Thymus (tissue), 11 donors: ENCODE data around the gene MPEG1. TPM values are rescaled to one million over a fixed set of nuclear protein-coding genes. Genes with fewer than 3 reads are reported as not detected.

Experiments used
- DNase-seq, 9 donors: peaks; one replicate each; pipeline ENCODE4 v3.0.0-alpha.2; 2013; ENCODE audit warnings: low spot score in 9 of 9, low read depth in 6 of 9, missing footprints in 1 of 9
- H3K27ac ChIP-seq, 2 donors: one replicate each; pipeline ENCODE4 v1.5.1; 2013; ENCODE audit warnings: control low read depth in 1 of 2, low read depth in 1 of 2, low read length in 1 of 2, mild to moderate bottlenecking in 1 of 2, moderate library complexity in 1 of 2
- H3K27me3 ChIP-seq, 2 donors: one replicate each; pipeline ENCODE4 v1.5.1; 2013; ENCODE audit warnings: low read length in 1 of 2; ENCODE audit not compliant: control insufficient read depth in 2 of 2, insufficient read depth in 1 of 2
- H3K36me3 ChIP-seq, 2 donors: one replicate each; pipeline ENCODE4 v1.5.1; 2013; ENCODE audit warnings: low read length in 1 of 2, mild to moderate bottlenecking in 1 of 2, moderate library complexity in 1 of 2; ENCODE audit not compliant: control insufficient read depth in 2 of 2, insufficient read depth in 2 of 2
- H3K4me1 ChIP-seq, 2 donors: one replicate each; pipeline ENCODE4 v1.5.1; 2013; ENCODE audit warnings: low read length in 2 of 2; ENCODE audit not compliant: control insufficient read depth in 2 of 2, insufficient read depth in 2 of 2
- H3K4me3 ChIP-seq, 2 donors: one replicate each; pipeline ENCODE4 v1.5.1; 2013; ENCODE audit warnings: low read length in 2 of 2, control low read depth in 1 of 2, mild to moderate bottlenecking in 1 of 2
- H3K9me3 ChIP-seq, 2 donors: one replicate each; pipeline ENCODE4 v1.5.1; 2013; ENCODE audit warnings: low read length in 1 of 2, mild to moderate bottlenecking in 1 of 2; ENCODE audit not compliant: control insufficient read depth in 2 of 2, insufficient read depth in 1 of 2
- WGBS: extraction: QIAGEN DNeasy Blood & Tissue Kit; methylation state at CpG from one replicate; pipeline ENCODE4 v1.1.7; 2013; 5-methylcytosine and 5-hydroxymethylcytosine counted together
- polyA plus RNA-seq: library from polyadenylated mRNA; stranded (reverse); fragments of 200-250 nt; gene quantifications from one replicate; pipeline ENCODE4 v1.2.3, GENCODE V29; 2013
- total RNA-seq: library from RNA; stranded (reverse); fragments of 120-200 nt; gene quantifications from one replicate; pipeline ENCODE4 v1.2.4, GENCODE V29; 2013
- donor health status: healthy.

MPEG1 gene
- total and polyA plus RNA-seq, 2 donors = 24.6 to 55.0 TPM

DNA sequence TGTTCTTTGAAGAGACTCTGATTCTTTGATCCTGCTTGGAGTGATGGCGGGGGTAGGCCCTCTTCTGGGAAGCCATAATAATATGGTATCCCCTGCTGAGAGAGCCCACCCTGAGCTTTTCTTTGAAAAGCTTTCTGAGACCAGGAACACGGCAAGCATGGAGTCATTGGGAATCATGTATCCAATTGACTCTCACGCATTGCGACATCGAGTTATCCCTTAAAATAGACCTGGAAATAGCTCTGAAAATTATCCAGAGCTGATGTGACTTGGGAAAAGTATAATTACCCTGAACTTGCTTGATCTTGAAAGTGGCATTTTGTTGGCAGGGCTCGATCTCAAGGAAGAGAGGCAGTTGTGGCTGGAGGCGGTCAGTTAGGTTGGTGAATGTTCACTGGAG is 36.8 kb upstream of the MPEG1 start:
- Histone ChIP-seq H3K9me3 (no peaks in the 10 kb centered on the region), H3K27ac (no peak overlapping the region), H3K36me3 (no peaks in the 10 kb centered on the region), H3K27me3 (no peaks in the 10 kb centered on the region), H3K4me1 (no peaks in the 10 kb centered on the region), H3K4me3 (no peak overlapping the region)
- 97% methylated on average over 7 of the region's 7 CpGs for WGBS
- no peak for DNase-seq

DNA sequence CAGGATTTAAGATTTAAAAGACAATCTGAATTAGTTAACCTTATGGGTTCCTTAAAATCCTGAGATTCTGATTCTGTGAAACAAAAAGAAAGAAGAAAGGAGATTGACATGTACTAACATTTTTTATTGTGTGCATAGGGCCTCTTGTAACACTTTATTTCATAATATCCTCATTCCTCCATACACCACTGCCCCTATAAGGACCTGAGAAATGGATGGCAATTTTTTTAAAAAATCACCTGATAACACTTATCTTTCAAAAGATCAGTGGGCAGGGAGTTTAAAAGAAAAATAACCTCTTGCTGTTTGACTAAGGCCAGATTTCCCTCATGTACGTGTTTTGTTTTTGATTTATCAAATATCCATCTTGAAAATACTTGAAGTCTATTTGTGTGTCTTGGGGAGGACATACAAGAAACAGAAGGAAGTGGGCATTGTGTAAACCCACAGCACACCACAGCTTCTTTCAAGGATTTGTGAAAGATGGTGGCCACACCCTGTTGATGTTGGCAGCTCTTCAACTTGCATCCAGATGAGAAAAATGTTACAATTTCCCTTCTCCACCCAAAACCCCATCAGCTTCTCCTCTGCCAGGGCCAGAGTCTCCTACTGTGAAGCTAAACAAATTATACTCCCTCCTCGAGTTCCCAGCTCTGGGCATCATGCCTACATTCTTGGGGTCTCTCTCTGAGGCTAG is 35.0 kb upstream of the MPEG1 start:
- Histone ChIP-seq H3K4me1 (no peaks in the 10 kb centered on the region), H3K9me3 (no peaks in the 10 kb centered on the region), H3K4me3 (no peak overlapping the region), H3K36me3 (no peaks in the 10 kb centered on the region), H3K27me3 (no peaks in the 10 kb centered on the region), H3K27ac (no peak overlapping the region)
- DNase-seq = peak in 1 of 9 donors; percentile 11
- 37% methylated on average over 2 of the region's 2 CpGs for WGBS

- H3K27me3 ChIP-seq = no peaks in the 10 kb centered on the region
- no peak overlapping the region for H3K4me3 ChIP-seq
- no peak for DNase-seq
- 87% methylated on average over 1 of the region's 1 CpG for WGBS
- H3K9me3 ChIP-seq = no peaks in the 10 kb centered on the region
- H3K36me3 ChIP-seq = no peaks in the 10 kb centered on the region
- no peak overlapping the region for H3K27ac ChIP-seq
- H3K4me1 ChIP-seq = no peaks in the 10 kb centered on the region
Measured at GRCh38 chr11:59243633-59244032, 30.9 kb upstream of the MPEG1 start.

- Histone ChIP-seq H3K4me1 (no peaks in the 10 kb centered on the region), H3K27me3 (no peaks in the 10 kb centered on the region), H3K36me3 (no peaks in the 10 kb centered on the region), H3K9me3 (no peaks in the 10 kb centered on the region), H3K27ac (no peak overlapping the region), H3K4me3 (no peak overlapping the region)
- no peak for DNase-seq
Measured at GRCh38 chr11:59240322-59240721, 27.6 kb upstream of the MPEG1 start.

DNA sequence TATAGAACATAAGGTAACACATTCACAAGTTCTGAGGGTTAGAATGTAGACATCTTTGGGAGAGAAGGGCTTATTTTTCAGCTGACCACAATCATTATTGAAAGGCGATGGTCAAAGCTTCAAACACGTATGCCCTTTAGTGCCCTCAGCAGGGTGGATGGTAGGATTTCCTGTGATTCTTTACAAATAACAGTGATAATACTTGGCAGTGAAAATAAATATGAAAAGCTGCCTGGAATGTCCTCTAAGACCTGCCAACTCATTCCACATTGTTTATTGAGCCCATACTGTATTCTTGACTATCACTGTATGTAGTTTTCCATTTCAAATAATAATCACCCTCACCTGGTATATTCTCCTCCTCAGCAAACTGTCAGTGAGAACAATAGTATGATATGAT is 13.7 kb upstream of the MPEG1 start:
- no peak overlapping the region for H3K27ac ChIP-seq
- no peaks in the 10 kb centered on the region for H3K9me3 ChIP-seq
- H3K36me3 ChIP-seq = no peaks in the 10 kb centered on the region
- no peaks in the 10 kb centered on the region for H3K4me1 ChIP-seq
- H3K27me3 ChIP-seq = no peaks in the 10 kb centered on the region
- no peak for DNase-seq
- WGBS = 96% methylated on average over 2 of the region's 2 CpGs
- H3K4me3 ChIP-seq = no peak overlapping the region

GRCh38 chr11:59225017-59225416 is 12.3 kb upstream of the MPEG1 start:
- no peak overlapping the region for H3K27ac ChIP-seq
- DNase-seq = no peak
- H3K36me3 ChIP-seq = no peaks in the 10 kb centered on the region
- no peaks in the 10 kb centered on the region for H3K4me1 ChIP-seq
- no peaks in the 10 kb centered on the region for H3K9me3 ChIP-seq
- no peaks in the 10 kb centered on the region for H3K27me3 ChIP-seq
- no peak overlapping the region for H3K4me3 ChIP-seq
- WGBS = 98% methylated on average over 1 of the region's 1 CpG

GRCh38 chr11:59224351-59224928 is 11.7 kb upstream of the MPEG1 start:
- WGBS = 74% methylated on average over 4 of the region's 4 CpGs

GRCh38 chr11:59223611-59224010 is 10.9 kb upstream of the MPEG1 start:
- H3K4me3 ChIP-seq = no peak overlapping the region
- no peak for DNase-seq
- H3K4me1 ChIP-seq = no peaks in the 10 kb centered on the region
- H3K9me3 ChIP-seq = no peaks in the 10 kb centered on the region
- WGBS = 88% methylated on average over 2 of the region's 2 CpGs
- no peaks in the 10 kb centered on the region for H3K27me3 ChIP-seq
- H3K36me3 ChIP-seq = no peaks in the 10 kb centered on the region
- H3K27ac ChIP-seq = no peak overlapping the region

More at GRCh38 chr11:59224351-59224928, 11.7 kb upstream of the MPEG1 start:
- DNase-seq = no peak
- Histone ChIP-seq H3K4me3 (no peak overlapping the region), H3K27me3 (no peaks in the 10 kb centered on the region), H3K36me3 (no peaks in the 10 kb centered on the region), H3K27ac (peak overlapping the region in 1 of 2 donors; percentile 26), H3K9me3 (no peaks in the 10 kb centered on the region), H3K4me1 (no peaks in the 10 kb centered on the region)

DNA sequence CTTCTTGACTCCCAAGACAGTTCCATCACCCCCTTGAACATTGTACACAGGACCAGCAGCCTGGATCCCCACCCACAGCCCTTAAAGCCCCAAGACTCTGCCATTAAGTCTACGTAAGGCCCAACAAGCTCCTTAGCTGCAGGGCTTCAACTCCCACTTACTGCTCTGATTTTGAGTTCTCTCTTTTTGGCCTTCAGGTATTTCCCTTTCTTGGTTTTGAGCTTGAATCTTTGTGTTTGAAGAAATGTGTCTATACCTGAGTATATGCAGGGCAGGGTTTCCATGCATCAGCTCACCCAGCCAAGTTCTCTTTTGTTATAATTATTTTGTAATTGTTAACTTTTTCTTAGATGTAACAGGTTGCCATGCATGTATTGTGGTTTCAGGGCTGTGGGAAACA is 10.4 kb upstream of the MPEG1 start:
- H3K27ac ChIP-seq = peak overlapping the region in 1 of 2 donors; percentile 4

More for the DNA sequence above, 10.4 kb upstream of the MPEG1 start:
- 89% methylated on average over 1 of the region's 1 CpG for WGBS
- H3K4me1 ChIP-seq = no peaks in the 10 kb centered on the region
- H3K36me3 ChIP-seq = no peaks in the 10 kb centered on the region
- no peak overlapping the region for H3K4me3 ChIP-seq
- no peaks in the 10 kb centered on the region for H3K9me3 ChIP-seq
- no peaks in the 10 kb centered on the region for H3K27me3 ChIP-seq
- no peak for DNase-seq
